ENCODE data around the gene OR5W2. TPM values are rescaled to one million over a fixed set of nuclear protein-coding genes. Genes with fewer than 3 reads are reported as not detected.
"Not testable (repeated sequence)": the region's sequence is repeated elsewhere in the genome, so short reads cannot be mapped to it uniquely, and the experiment has no call there.

Gene OR5W2
- not detected in 2 replicates for total RNA-seq

GRCh38 chr11:55914482-55914881, at the start of gene OR5W2:
OR5W2 (minus strand) TSS chr11:55914582; CDS start chr11:55914582, 0 bp downstream.
- intact Hi-C loops (cut with micrococcal nuclease), result no loop called here

DNA sequence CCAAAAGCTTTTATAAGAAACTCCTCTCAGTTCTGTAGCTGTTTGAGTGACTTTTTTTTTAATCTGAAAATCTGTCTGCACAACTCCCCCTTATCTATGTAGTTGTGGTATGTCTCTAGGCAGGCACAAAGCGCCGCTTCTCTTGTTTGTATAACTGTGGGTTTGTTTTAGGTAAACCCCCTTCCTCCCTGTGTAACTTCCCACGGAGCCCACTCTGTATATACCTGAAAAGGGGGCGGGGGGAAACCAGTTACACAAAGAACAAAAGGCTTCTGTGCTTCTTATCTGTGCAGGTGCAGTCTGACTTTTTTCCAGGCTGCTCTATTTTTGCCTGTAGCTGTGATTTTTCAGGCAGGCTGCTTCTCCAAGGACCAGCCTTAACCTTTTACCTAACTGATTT, 42.1 kb upstream of the OR5W2 start:
- intact Hi-C loops (cut with micrococcal nuclease), result no loop called here

DNA sequence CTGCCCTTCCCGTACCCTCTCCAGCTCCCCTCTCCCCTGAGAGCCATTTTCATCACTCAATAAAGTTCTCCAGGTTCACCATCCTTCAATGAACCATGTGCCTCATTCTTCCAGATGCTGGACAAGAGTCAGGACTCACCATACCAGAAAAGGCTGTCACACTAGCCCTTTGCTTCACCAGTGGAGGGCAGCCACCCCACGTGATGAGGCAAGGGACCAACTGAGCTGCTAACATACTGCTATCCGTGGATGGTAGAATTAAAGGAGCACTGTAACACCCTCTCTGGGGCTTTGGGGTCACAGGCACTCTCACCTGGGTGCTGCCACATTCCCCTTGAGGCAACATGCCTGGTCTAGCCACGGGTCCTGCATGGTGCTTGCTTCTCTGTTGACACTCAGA, 34.9 kb upstream of the OR5W2 start:
- intact Hi-C loops (cut with micrococcal nuclease), result no loop called here

GRCh38 chr11:55942785-55943392, 28.5 kb upstream of the OR5W2 start:
- intact Hi-C loops (cut with micrococcal nuclease), result no loop called here

DNA sequence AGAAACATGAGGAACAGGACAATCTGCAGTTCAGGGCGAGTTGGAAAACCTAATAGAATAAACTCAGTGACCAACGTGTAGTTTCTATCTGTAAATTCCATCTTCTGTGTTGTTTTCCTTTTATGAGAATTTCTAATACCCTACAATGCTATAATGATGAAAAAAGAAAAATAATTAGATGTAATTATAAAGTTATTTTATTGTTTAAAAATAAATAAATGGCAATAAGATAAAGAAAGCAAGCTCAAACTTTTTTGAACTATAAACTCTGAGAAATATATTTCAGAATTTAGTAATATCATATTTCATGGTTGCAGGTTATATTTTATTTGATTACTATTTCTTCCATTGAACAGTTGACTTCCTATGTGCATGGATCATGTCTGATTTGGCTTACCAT, 21.9 kb upstream of the OR5W2 start, which contains the start of gene OR5I1:
Gene OR5I1, minus strand, starts transcription at position 101 of the 400 bp plus-strand sequence. Its CDS starts 0 bp downstream, at position 101.
- intact Hi-C loops (cut with micrococcal nuclease), result no loop called here

DNA sequence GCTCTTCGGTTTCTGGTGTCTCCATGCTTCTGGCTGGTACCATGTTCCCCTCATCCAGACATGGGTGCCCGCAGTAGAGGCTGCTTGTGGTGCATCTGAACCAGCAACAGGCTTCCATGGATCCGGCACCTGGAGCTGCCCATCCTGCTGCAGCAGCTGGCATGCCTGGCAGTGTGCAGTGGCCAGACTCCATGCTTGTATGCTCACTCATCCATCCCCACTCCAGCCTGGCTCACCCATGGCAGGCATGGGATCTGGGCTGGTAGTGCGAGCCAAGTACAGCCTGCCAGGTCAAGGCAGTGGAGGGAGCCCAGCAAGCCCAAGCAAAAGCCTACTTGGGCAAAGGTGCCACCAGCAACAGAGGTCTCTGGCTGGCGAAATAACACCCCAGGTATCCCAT, 6.2 kb upstream of the OR5W2 start:
- intact Hi-C loops (cut with micrococcal nuclease), result no loop called here

DNA sequence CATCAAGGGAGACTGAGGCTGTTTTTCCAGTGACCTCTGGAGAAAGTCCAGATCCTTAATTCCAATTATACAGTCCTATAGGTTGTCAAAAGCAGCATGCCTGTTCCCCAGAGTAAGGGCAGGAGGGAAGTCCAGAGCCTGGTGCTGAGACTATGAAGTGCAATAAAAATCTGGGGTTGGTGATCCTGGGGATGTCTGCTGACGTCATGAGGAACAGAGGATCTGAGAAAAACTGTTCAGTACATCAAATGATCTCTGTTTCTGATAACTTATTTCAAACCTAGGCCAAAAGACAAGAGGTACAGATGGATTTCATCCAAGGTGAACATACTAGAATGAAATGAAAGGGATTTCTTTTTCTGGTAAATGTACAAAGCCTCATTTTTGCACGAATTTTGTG, 12.1 kb downstream of the OR5W2 start:
- intact Hi-C loops (cut with micrococcal nuclease), result no loop called here

DNA sequence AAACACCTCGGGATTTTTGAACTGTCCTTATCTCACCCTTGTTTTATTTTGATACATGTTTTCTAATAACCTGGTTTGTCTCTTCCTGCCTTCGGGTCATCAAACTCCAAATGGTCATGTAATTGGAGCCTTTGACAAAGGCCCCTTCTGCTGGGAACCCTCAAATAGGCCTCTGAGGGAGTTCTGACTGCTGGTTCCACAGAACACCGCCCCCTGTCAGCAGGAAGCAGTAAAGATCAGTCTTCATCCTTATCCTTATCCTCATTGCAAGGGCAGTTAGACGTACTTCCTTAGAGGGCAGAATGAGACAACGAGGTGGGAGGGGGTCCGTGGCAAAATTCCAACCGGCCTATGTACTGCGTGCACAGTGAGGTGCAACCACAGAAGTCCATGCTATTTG, 19.2 kb downstream of the OR5W2 start:
- intact Hi-C loops (cut with micrococcal nuclease), result no loop called here

DNA sequence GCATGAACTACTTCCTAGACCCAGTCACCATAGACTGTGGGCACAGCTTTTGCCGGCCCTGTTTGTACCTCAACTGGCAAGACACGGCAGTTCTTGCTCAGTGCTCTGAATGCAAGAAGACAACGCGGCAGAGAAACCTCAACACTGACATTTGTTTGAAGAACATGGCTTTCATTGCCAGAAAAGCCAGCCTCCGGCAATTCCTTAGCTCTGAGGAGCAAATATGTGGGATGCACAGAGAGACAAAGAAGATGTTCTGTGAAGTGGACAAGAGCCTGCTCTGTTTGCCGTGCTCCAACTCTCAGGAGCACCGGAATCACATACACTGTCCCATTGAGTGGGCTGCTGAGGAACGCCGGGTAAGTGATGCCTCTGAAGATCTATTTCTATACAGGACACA, 28.9 kb downstream of the OR5W2 start:
- intact Hi-C loops (cut with micrococcal nuclease), result not testable (repeated sequence)

DNA sequence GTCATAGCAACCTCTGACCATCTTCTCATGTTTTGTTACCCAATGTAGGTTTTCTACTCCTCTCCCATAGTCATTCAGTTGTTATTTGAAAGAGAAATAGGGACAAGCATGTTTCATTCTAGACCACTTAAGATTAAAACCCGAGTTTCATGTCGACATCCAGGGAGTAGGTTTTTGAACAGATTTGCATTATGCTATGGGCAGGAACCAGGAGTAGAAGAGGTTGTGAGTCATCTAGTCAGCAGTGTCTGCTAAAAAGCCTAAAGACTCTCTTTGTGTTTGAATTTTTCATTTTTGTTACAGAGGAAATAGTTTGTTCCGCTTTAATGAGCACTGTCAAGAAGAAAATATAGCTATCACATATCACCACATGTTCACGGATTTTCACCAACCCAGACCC, 29.4 kb downstream of the OR5W2 start:
- intact Hi-C loops (cut with micrococcal nuclease), result not testable (repeated sequence)

DNA sequence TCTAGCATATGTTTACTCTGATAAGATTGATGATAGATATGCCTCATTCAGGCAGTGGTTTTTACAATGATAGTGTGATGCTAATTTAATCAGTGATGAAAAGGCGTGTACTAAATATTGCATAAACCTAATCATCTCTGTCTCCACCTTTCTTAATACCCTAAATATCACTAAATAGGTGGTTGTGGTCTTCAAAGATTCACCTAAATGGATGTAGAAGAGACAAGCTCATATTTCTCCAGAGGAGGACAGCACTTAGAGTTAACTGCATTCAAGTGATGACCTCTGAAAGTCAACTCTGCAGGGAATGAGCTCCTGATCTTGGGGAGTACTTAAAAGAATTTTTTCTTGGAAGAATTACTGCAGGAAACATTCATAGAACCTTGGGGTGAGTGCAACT, 31.4 kb downstream of the OR5W2 start, which contains the start of gene TRIM51:
Gene TRIM51, plus strand, starts transcription at position 301 of the 400 bp plus-strand sequence. CDS start 2,132 bp downstream, outside the sequence.
- intact Hi-C loops (cut with micrococcal nuclease), result not testable (repeated sequence)

GRCh38 chr11:55873146-55873545, 41.2 kb downstream of the OR5W2 start:
- intact Hi-C loops (cut with micrococcal nuclease), result not testable (repeated sequence)

- intact Hi-C loops (cut with micrococcal nuclease), result not testable (repeated sequence)
These were observed 41.7 kb downstream of the OR5W2 start for GRCh38 chr11:55872731-55873130.

DNA sequence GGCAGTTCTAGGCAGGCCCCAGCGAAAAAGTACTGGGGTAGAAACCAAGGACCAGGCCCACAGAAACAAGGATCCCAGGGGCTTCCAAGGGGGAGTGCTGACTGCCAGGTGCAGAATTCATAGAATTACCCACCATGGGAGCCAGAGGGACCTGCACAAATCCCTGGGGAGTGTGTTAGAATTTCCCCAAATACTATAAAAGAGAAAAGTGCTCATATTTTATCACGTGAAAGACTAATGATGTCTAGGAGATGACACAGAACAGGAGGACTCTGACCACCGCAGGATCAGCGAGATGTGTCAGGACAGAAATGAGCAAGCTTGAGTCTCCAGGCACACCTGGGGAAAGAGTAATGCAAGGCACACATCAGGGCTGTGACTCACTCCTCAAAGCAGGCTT, 47.0 kb downstream of the OR5W2 start:
- intact Hi-C loops (cut with micrococcal nuclease), result not testable (repeated sequence)

Other genes starting within 250 kb of the OR5W2 start
- not detected in 2 replicates for gene OR5D13, start 141.1 kb downstream of the OR5W2 start, total RNA-seq
- gene OR5D14, start 119.0 kb downstream of the OR5W2 start, total RNA-seq, result not detected in 2 replicates
- gene OR5L1, start 103.2 kb downstream of the OR5W2 start, total RNA-seq, result not detected in 2 replicates
- not detected in 2 replicates for gene OR5D18, start 95.0 kb downstream of the OR5W2 start, total RNA-seq
- not detected in 2 replicates for gene OR5L2, start 87.4 kb downstream of the OR5W2 start, total RNA-seq
- gene OR5D16, start 75.8 kb downstream of the OR5W2 start, total RNA-seq, result not detected in 2 replicates
- not detected in 2 replicates for gene TRIM51, start 31.3 kb downstream of the OR5W2 start, total RNA-seq
- gene OR5I1, start 21.8 kb upstream of the OR5W2 start, total RNA-seq, result not detected in 2 replicates
- not detected in 2 replicates for gene OR10AG1, start 55.4 kb upstream of the OR5W2 start, total RNA-seq
- not detected in 2 replicates for gene OR5F1, start 80.0 kb upstream of the OR5W2 start, total RNA-seq
- gene OR5AS1, start 113.1 kb upstream of the OR5W2 start, total RNA-seq, result not detected in 2 replicates
- not detected in 2 replicates for gene OR8I2, start 178.7 kb upstream of the OR5W2 start, total RNA-seq
- gene OR8H2, start 189.1 kb upstream of the OR5W2 start, total RNA-seq, result not detected in 2 replicates
- not detected in 2 replicates for gene OR8H3, start 207.8 kb upstream of the OR5W2 start, total RNA-seq
- gene OR8J3, start 225.6 kb upstream of the OR5W2 start, total RNA-seq, result not detected in 2 replicates
- gene OR8K5, start 245.7 kb upstream of the OR5W2 start, total RNA-seq, result not detected in 2 replicates

Measured in T-helper 1 cell treated with Interleukin-12 subunit alpha and Interleukin-12 subunit beta and Interleukin-4 antibody, amounts not matched to agents 30 ng/mL and 1 ng/mL, for 36 hours (primary cell).